ENCODE measurements around the gene RCE1.

RCE1 gene

DNA sequence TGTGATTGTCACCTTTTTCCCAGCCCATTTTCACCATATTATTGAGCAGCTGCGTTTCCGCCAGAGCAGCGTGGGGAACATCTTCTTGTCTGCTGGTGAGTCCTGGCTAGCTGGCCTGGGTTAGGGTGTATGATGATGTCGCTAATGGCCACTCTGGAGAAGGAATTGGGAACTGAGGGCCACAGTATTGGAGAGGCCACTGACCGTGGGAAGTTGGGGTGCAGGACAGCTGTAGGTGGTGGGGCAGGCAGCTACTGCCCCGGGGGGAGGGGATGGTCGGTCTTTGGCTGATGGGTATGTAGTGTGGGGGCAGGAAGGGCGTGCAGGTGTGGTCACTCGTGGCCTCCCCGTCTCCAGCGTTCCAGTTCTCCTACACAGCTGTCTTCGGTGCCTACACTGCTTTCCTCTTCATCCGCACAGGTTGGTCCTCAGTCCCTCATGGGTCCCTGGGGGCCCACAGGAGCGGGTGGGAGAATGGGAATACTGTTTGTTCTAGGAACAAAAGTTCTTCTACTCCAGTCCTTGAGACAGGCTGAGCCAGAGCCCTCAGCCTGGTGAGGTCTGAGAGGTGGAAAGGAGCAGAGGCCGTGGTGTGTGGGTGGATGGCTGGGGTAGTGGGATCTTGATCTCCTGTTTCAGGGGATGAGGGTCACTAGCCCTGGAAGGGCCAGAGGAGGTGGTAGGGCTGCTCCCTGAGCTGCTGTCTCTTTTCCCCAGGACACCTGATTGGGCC lies 2.1 kb downstream of the RCE1 start:
- DNase-seq (ENCODE audit: low spot score), result no peak

GRCh38 chr11:66845876-66846212 lies 2.6 kb downstream of the RCE1 start:
- no peak for DNase-seq (ENCODE audit: low spot score)

- DNase-seq (ENCODE audit: low spot score), result no peak
These were observed 3.4 kb downstream of the RCE1 start for GRCh38 chr11:66846671-66847091.

DNA sequence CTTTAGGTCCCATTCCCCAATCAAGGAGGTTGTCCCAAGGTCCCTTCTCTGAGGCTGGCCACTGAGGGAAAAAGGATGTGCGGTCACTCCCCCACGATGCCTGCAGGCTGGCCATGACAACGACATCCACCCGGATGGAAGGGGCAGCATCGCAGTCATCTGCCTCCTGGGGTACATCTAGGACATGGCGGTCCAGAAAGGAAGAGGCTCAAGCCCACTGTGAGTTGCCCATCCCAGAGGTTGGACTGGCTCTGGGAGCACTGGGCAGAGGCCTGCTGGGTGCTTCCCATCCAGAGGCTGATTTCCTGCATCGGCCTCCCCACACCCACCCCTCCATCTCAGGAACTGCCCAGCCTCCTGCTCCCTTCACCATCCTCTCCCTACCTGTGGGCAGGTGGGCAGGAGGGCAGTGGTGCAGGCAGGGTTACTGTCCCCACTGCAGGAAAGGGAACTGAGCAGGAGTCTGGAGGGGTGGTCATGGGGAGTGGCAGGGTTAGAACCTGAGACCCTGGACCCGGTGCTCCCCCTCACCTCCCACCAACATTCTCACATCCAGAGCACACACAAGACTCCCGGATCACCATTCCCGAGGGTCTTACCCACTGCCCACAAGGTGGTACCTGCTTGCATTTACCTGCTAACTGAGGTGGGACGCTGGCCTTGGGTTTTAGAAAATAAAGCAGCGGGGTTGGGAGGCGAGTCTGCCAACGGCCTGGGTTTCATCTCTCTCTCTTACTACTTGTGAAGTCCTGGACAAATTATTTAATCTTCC lies 4.4 kb downstream of the RCE1 start:
- no peak for DNase-seq (ENCODE audit: low spot score)

DNA sequence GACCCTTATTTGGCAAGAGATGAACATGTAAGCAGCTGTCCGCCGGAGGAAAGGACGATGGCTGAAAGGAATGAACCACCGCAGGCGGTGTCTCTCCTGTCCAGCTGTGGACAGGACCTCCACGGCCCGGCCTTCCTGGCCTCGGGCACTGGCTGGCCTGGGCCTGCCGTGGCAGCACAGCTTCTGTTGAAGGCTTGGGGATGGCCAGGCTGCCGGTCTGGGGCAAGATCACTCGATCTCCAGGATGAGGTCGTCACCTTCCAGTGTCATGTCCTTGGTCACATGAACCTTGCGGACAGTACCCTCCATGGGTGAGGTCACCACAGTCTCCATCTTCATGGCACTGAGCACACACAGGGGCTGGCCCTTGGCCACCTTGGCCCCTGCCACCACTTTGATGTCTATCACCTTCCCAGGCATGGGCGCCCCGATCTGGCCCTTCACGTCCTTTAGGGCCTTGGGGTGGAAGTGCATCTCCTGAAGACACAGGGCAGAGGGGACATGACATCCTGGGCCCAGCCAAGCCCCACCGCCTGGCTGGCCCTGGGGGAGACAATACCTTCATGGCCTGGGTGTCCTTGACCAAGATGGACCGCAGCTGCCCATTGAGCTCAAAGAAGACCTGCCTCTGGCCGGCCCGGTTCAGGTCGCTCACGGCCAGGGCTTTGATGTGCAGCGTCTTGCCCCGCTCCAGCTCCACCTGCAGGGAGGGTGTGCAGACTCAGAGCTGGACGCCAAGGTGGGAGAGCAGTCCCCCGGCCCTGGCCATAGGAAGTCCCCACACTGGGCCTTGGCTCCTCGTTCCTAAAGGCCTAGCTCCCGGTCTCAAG lies 5.6 kb downstream of the RCE1 start:
- DNase-seq (ENCODE audit: low spot score), result no peak

DNA sequence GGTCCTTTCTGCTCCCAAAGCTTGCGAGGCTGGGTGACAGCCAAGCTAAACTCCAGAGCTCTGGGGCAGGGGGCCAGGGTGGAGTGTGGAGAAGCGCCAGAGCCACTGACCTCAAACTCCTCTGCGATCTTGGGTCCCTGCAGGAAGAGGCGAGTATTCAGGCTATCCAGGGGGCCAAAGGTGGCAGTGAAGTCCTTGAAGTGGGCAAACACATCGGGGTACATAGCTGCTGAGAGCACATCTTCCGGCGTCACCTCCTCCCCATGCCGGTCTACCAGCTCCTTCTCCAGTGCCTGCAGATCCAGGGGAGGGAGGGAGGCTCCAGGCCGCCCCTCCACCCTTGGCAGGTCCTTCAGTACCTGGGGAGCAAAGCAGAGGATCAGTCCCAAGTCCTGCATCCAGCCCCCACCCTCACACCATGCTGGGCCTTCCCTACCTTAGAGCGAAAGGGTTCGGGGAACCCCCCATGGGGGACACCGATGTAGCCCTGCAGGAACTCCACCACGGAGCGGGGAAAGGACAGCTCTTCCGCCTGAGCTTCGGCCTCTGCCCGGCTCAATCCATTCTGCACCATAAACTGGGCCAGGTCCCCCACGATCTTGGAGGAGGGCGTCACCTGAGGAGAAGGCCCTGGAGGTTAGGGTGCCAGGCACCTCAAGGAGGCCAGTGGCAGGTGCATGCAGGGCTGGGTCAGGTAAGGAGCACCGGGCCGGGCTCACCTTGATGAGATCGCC lies 6.4 kb downstream of the RCE1 start:
- no peak for DNase-seq (ENCODE audit: low spot score)

DNA sequence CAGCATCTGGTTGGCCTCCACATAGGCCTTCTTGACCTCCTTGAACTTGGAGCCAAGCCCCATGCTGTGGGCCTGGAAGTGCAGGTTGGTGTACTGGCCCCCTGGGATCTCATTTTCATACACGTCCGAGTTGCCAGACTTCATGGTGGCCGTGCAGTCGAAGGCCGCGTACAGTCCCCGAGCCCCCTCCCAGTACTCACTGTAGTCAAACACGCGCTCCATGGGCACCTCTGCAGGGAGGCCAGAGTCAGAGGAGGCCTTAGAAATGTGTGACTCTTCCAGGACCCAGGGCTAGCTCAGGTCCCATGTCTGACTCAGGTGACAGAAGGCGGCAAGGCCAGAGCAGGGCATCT lies 7.0 kb downstream of the RCE1 start:
- no peak for DNase-seq (ENCODE audit: low spot score)

GRCh38 chr11:66850588-66851238 lies 7.5 kb downstream of the RCE1 start:
- no peak for DNase-seq (ENCODE audit: low spot score)

GRCh38 chr11:66851239-66851596 lies 8.0 kb downstream of the RCE1 start:
- DNase-seq (ENCODE audit: low spot score), result no peak

DNA sequence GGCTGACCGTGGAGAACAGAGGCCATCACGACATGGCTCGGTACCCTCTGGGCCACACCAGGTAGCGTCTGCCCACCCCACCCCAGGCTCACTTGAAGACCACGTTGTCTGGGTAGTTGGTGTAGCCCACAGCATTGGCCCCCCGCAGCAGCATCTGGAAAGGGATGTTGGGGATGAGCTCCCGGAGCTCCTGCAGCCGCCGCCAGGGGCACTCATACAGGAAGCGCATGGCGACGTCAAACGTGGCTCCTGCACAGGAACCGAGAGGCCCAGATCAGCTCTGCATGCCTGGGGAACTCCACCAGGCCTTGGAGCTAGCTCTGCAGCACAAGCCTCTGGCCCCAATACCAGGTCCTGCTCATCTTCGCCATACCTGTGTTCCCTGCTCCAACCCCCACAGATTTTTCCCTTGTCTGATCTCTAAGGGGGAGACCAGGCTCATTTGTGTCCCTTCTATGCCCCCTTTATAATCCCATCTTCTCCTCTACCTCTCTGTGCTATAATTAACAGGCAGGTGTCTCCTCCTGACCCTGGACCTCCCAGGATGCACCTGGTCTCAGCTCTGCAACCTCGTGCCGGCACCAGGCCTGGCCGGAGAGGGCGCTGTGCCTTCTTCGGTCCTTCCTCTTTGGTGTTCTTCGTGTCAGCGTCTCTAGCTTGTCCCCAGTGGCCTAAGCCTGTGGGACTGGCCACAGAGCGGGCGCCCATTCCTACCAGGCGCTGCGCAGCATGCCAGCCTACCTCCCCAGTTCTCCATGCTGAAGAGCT lies 8.6 kb downstream of the RCE1 start:
- DNase-seq (ENCODE audit: low spot score), result no peak

DNA sequence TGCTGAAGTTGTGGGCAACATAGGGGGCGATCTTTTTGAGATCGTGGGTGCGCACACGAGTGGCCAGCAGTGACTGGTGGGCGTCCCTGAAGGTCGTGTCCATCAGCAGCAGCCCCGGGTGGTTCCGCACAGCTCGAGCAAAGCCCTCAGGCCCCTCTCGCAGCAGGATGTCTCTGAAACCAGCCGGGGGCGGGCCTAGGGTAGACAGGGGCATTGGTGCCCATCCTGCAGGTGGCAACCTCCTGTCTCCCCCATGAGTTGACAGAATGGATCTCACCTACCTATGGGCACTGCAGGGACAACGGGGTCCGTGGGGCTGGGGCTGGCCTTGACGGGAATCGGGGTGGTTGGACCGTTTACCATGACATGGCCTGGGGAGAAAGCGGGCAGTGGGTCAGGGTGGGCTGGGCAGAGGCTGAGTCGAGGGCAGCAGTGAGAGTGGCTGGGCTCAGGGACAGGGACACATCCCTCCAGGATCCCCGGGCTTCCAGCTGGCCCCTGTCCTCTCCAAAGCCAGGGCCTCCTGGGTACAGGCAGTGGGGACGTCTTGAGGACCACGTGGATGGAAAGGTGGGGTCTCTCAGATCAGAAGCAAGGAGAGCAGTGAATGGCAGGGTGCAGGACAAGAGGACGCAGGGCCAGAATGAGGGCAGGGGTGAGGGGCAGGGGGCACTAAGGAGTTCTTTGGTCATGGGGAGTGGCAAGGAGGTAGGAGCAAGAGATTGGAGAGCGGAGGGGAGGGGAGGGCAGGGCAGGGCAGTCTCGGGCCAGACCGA lies 9.4 kb downstream of the RCE1 start:
- DNase-seq (ENCODE audit: low spot score), result no peak

DNA sequence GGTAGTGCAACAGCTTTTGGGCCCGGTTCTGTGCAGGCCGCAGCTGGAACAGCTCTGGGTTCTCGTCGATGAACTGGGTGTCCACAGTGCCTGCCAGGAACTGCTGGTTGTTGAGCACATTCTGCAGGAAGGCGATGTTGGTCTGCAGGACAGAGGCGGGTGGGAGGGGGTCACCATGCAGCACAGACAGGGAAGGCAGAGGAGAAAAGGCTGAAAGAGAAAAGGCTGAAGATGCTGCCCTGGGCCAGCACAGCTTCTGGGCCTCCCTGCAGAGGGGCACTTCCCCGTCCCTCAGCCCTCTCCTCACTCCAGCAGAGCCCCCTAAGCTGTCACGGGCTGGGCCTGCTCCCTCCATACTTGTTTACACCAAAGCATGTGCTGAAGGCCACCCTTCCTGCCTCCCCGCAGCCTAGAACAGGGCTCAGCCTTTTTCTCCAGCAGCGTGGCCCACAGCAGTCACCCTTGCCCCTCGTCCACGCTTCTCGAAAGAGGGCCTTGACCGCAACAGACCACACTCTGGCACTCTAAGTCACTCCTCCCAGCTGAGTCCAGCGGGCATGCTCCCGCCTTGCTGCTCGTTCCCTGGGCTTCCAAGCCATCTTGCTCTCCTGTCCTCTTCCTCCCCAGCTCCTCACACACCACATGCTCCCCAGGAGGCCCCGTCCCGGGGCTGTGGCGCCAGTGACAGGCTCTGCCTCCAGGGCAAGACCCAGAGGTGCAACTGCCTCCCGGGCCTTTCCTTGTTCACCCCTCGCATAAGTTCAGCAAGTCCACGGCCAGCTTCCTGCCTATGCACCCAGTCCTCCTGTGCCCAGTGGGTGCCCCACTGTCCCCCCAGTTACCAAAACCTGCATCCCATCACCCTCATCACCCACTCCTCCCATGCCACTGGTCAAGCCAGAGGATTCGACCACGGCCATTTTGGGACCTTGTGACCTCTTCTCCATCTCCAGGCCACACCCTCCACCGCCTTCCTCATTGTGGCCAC lies 10.3 kb downstream of the RCE1 start:
- no peak for DNase-seq (ENCODE audit: low spot score)

DNA sequence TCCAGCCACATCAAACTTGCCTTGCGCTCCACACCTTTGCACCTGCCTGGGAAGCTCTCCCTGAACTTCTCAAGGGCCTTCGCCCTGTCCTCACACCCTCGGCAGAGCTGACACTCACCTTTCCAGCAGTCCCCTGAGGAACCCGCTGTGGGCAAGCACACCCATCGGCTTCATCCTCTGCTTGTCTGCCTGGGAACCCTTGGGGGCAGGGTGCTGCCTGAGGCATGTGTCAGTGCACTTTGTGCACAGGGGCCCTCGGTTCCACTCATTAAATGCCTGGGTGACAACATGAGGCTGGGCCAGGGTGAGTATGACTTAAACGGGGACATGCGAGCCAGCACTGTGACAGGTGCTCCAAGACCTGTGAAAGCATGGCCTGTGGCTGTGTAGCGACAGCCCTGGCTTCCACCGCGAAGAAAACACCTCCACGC lies 11.0 kb downstream of the RCE1 start:
- DNase-seq (ENCODE audit: low spot score), result no peak

DNA sequence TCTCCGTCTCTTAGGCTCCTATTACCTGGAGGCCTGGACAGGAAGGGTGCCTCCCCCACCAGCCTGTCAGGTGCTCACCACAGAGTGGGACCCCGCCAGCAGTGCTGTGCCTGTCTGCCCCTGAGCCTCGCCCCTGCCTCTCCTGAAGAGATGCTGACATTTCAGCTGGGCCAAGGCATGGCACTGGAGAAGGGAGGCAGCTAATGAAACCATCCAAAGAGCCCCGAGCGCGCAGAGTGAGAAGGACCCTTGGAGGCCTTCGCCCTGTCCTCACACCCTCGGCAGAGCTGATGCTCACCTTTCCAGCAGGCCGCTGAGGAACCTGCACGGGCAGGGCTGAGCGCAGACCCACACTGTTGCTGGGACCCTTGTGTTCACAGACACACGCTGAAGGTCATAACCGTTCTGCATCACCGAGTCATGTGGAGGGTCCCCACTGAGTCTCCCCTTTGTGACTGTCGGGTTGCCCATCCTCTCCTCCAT lies 11.5 kb downstream of the RCE1 start:
- DNase-seq (ENCODE audit: low spot score), result no peak

- peak; percentile 93 for DNase-seq (ENCODE audit: low spot score)
These were observed 12.6 kb downstream of the RCE1 start for GRCh38 chr11:66855574-66856495.

GRCh38 chr11:66856496-66857233 lies 13.4 kb downstream of the RCE1 start, which contains the start of gene LRFN4:
Gene LRFN4, plus strand, starts transcription at chr11:66857064. Its CDS starts 681 bp downstream, at chr11:66857745.
- DNase-seq (ENCODE audit: low spot score), result no peak

All from Ammon's horn (tissue), 1 donor.